Activated naive CD4-positive, alpha-beta T cell treated with Interleukin-2 at 50 U/mL for 16 hours (primary cell): ENCODE results near the gene SLC22A12.

Experiments used
- DNase-seq: peaks from one replicate; pipeline ENCODE4 v3.0.0-alpha.2; 2020

The SLC22A12 gene

DNA sequence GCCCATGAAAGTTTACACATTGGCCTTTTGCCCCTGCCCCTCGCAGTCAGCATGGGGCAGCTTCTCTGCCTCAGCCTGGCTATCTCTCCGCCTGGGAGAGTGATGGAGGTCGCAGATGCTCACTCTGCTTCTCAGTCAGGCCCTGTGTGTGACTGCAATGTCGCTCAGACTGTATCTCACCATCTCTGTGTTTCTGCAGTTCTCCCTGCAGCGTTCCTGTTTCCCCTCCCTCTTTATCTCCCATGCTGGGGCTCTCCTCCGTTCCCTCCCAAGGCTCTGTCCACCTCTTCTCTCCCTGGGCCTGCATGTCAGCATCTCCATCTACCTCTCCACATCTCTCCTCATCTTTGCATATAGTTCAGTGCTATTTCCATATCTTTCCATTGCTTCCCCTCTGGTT is 38.1 kb downstream of the SLC22A12 start:
- no peak for DNase-seq

- no peak for DNase-seq
Observed at GRCh38 chr11:64629796-64630562, 39.0 kb downstream of the SLC22A12 start.

- DNase-seq = no peak
Observed at GRCh38 chr11:64631675-64632074, 40.7 kb downstream of the SLC22A12 start.

DNA sequence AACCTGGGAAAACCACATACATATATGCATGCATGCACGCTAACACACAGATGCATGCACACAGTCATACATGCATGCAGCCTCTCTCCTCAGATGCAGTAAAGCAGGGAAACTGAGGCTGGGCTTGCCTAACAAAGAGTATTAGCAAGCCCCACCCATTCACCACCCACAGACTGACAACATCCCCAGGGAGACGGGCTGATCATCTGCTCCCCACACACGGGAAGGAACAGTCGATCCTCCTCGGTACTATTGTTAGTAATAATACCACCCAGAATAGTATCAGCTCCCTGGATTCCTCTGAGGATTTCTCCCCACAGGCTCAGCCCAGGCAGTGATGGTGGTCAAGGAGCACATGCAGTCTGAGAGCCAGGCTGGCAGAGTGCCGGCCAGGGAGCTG is 41.2 kb downstream of the SLC22A12 start:
- DNase-seq = no peak

DNA sequence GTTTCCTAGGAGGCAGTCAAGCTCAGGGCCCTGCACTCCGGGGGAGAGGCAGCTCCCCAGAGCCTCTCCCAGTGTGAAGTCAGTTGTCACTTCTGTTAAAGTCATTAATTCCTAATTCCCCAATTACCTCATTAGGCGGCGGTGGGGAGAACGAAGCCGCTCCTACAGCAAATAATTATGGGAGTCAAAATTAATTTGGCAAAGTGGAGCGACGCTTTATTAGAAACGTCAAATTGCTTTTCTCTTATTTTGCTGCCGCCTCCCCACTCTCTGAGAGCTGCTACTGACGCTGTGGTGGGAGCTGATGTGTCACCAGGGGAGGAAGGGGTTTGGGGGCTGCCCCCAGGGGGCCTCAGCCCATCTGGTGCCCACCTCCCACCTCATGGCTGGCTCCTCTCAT is 41.6 kb downstream of the SLC22A12 start:
- no peak for DNase-seq

GRCh38 chr11:64633555-64634159 is 42.6 kb downstream of the SLC22A12 start:
- DNase-seq = no peak

DNA sequence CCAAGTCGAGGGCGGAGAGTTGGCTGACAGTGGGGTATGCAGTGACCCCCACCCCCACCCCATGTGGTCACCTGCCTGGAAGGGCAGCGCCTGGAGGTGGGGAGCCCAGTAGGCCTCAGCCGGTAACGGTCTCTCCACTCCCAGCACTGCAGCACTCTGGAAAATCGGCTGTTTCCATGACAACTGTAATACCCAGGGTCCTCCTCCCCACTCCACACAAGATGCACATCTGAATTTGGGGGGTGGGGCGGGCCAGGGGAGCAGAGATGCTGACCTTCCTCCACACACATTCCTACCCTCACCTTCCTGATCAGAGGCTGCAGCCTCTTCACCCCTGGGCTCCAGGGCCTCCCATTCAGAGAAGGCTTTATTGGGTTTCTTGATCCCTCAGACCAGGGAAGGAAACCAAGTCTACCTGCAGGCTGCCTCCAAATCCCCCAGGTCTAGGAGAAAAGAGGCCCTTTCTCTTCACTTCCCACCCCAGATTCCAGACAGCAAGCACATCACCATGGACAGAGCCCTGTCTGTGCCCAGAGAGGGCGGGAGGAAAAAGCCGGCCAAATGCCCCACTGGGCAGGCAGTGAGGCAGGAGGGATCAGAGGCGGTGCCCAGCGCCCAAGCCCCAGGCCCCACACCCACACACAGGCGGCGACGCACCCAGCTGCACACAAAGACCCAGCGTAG is 46.5 kb downstream of the SLC22A12 start:
- no peak for DNase-seq

GRCh38 chr11:64638018-64638665 is 47.1 kb downstream of the SLC22A12 start:
- DNase-seq = no peak

- DNase-seq = no peak
Observed at GRCh38 chr11:64638829-64639228, 47.8 kb downstream of the SLC22A12 start.

GRCh38 chr11:64639885-64640284 is 48.9 kb downstream of the SLC22A12 start:
- no peak for DNase-seq

GRCh38 chr11:64641596-64642417 is 50.8 kb downstream of the SLC22A12 start:
- DNase-seq = no peak

DNA sequence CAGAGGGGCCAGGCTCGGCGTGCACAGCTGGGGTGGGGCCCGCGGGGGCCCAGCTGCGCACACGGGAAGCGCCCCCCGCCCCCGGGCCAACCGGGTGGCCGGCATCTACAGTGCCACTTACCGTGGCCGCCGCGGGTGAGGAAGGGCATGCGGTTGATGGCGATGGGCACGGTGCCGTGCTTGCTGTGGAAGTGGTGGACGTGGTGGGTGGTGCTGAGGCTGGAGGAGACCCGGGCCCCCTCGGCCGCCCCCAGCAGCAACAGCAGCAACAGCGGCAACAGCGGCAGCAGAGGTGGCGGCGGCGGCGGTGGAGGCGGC is 51.4 kb downstream of the SLC22A12 start:
- DNase-seq = no peak

DNA sequence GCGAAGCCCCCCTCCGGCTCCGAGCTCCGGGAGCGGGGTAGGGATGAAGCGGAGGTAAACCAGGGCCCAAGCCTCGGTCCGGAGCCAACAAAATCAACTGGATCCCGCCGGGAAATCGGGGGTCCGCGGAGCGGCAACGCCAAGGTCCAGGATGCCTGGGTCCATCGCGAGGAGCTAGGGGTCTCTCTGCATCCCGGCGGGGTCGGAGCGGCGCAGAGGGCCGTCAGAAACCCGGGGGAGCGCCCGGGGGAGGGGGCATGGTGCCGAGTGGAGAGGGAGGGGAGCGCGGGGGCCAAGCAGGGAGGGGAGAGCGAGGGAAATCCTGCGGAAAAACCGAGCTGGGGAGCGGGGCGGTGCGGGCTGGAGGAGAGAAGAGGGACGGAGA is 51.8 kb downstream of the SLC22A12 start:
- no peak for DNase-seq

GRCh38 chr11:64643256-64643881 is 52.3 kb downstream of the SLC22A12 start:
- no peak for DNase-seq

DNA sequence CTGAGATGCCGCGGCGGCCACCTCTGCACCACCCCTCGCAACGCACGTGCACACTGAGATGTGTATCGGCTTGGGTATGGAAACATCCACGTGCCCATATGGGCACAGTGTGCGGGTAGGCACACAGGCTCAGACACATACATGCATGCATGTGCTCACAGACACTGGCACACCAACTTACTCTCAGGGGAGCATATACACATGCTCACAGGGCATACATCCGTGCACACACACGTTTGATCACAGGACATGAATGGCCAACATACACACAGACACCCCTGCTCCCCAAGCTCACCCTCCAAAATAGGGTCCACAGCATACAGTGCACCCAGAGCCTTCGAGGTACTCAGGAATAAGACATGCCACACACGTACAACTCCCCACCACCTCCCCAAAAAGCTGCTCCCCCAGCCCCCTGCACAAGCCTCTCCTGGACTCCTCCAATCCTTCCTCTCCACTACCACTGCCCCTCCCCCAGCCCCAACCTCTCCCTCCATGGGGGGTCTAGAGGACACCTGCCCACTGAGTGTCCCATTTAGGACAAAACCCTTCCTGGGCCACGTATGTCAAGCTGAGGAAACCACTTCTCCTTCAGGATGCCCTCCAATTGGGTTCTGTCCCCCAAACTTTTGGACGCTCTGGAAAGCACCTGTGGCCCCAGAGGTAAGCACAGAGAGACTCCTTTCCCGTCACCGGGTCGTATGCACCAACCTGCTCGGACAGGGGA is 53.1 kb downstream of the SLC22A12 start:
- DNase-seq = no peak

DNA sequence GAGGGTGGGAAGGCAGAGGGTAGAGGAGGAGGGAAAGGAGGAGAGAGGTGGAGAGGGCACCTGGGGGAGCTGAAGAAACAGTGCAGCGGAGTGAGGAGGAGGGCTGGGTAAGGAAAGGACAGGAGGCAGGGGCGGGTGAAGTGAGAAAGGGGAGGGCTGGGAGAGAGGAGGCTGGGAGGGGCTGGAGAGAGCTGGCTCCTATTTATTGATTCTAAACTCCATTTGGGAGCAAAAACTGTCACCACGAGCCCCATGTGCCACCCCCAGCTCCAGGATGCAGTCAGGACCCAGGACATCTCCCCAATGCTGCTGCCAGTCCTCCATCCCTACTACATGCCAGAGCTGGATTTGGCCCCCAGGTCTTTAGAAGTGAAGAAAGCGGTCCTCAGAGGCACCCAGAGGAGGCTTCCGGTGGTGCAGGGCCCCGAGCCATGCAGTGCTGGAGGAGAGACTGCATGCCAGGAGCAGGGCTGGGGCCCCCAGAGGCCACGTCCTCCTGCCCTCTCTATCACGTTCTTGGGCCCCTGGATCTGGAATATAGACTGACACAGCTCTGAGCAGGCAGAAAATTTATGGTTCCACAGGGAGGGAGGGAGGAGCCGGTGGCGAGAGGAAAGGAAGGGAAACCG is 53.7 kb downstream of the SLC22A12 start:
- DNase-seq = no peak

- DNase-seq = no peak
Observed at GRCh38 chr11:64647019-64647779, 56.2 kb downstream of the SLC22A12 start.

GRCh38 chr11:64648551-64648950 is 57.5 kb downstream of the SLC22A12 start:
- DNase-seq = no peak

- no peak for DNase-seq
Observed at GRCh38 chr11:64649291-64649697, 58.3 kb downstream of the SLC22A12 start.

DNA sequence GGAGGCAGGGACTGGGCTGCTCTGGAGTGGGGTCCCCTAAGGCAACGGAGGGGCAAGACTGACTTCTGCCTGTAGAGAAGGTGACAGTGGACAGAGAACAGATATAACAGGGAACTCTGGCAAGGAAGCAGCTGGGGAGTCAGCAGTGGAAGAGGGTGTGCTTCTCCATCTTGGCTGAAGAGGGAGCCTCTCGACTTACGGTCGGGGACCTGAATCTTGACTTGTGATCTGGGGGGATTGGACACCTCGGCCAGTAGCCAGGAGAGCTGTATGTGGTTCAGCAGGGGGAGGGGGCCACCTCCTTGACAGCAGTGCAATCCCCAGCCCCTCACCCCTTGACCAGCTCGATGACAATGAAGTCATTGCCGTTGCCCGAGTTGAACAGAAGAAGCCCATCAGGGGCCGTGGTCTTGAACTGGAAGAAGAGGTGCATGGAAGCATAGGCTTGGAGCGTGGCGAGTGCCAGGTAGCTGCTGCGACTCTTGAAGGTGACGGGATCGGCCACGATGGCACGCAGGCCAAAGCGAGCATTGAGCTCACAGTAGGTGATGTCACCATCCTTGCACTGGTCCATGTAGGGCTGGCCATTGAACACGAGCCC is 60.0 kb downstream of the SLC22A12 start:
- no peak for DNase-seq
